Measurements from ENCODE around the gene VCPKMT. TPM values are rescaled to one million over a fixed set of nuclear protein-coding genes. Genes with fewer than 3 reads are reported as not detected.

The VCPKMT gene
- total RNA-seq, 2 experiments from 2014 or later = 30.4 to 32.4 TPM

GRCh38 chr14:50103558-50103957 is 12.8 kb downstream of the VCPKMT start:
- Histone ChIP-seq H3K9me3 (ENCODE audit: control insufficient read depth in 1 of 2, insufficient read depth in 1 of 2, low read length in 2 of 2) (no peaks in the 10 kb centered on the region), H3K27me3 (ENCODE audit: control insufficient read depth in 1 of 2, insufficient read depth in 2 of 2, low read length in 2 of 2) (no peaks in the 10 kb centered on the region), H3K36me3 (ENCODE audit: insufficient read depth, low read length) (peaks cover 17% of the 10 kb centered on the region), H3K27ac (ENCODE audit: low read depth in 1 of 2, low read length in 2 of 2) (peak overlapping the region in 1 of 2 donors; percentile 33), H3K4me1 (ENCODE audit: insufficient read depth, low read length) (peaks cover 22% of the 10 kb centered on the region), H3K4me3 (ENCODE audit: low read length) (no peak overlapping the region)
- H3K27me3 Mint-ChIP-seq = no peaks in the 10 kb centered on the region
- TF ChIP-seq, protein P1, sequence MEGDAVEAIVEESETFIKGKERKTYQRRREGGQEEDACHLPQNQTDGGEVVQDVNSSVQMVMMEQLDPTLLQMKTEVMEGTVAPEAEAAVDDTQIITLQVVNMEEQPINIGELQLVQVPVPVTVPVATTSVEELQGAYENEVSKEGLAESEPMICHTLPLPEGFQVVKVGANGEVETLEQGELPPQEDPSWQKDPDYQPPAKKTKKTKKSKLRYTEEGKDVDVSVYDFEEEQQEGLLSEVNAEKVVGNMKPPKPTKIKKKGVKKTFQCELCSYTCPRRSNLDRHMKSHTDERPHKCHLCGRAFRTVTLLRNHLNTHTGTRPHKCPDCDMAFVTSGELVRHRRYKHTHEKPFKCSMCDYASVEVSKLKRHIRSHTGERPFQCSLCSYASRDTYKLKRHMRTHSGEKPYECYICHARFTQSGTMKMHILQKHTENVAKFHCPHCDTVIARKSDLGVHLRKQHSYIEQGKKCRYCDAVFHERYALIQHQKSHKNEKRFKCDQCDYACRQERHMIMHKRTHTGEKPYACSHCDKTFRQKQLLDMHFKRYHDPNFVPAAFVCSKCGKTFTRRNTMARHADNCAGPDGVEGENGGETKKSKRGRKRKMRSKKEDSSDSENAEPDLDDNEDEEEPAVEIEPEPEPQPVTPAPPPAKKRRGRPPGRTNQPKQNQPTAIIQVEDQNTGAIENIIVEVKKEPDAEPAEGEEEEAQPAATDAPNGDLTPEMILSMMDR (IDR thresholded peaks at IDR 0.05) = no peak
- no peak for DNase-seq
- H3K36me3 Mint-ChIP-seq (ENCODE audit: low read depth) = peaks cover 12% of the 10 kb centered on the region
- no peak for ATAC-seq (ENCODE audit: poor library complexity)
- ChIA-PET POLR2A (interaction anchor here (1.2 to 8.3 kb wide), 11 partner anchors 7 to 241 kb away, joined by 4 to 61 read pairs (median 12); partner anchors contain the start of gene ARF6), CTCF (interaction anchor here (1.2 to 2.4 kb wide), 7 partner anchors 41 to 251 kb away, joined by 4 to 10 read pairs (median 9); partner anchors contain the start of gene NEMF)
- peaks cover 48% of the 10 kb centered on the region for H3K4me1 Mint-ChIP-seq (ENCODE audit: low read depth)
- H3K27ac Mint-ChIP-seq = peak overlapping the region; percentile 89
- H3K9me3 Mint-ChIP-seq = no peaks in the 10 kb centered on the region
- intact Hi-C loops (cut with DNase I, micrococcal nuclease) = loop anchor here in 1 of 2 experiments (2.0 kb wide), 2 partner anchors 37 to 101 kb away; no protein-coding TSS in a partner anchor
- H3K4me3 Mint-ChIP-seq = peak overlapping the region; percentile 69

GRCh38 chr14:50101417-50101816 is 15.0 kb downstream of the VCPKMT start:
- Histone ChIP-seq H3K27ac (ENCODE audit: low read depth in 1 of 2, low read length in 2 of 2) (no peak overlapping the region), H3K4me3 (ENCODE audit: low read length) (no peak overlapping the region), H3K9me3 (ENCODE audit: control insufficient read depth in 1 of 2, insufficient read depth in 1 of 2, low read length in 2 of 2) (no peaks in the 10 kb centered on the region), H3K4me1 (ENCODE audit: insufficient read depth, low read length) (peaks cover 33% of the 10 kb centered on the region), H3K36me3 (ENCODE audit: insufficient read depth, low read length) (peaks cover 6% of the 10 kb centered on the region), H3K27me3 (ENCODE audit: control insufficient read depth in 1 of 2, insufficient read depth in 2 of 2, low read length in 2 of 2) (no peaks in the 10 kb centered on the region)
- Mint-ChIP-seq H3K27me3 (no peaks in the 10 kb centered on the region), H3K27ac (no peak overlapping the region), H3K9me3 (no peaks in the 10 kb centered on the region), H3K36me3 (ENCODE audit: low read depth) (peaks cover 7% of the 10 kb centered on the region), H3K4me3 (no peak overlapping the region), H3K4me1 (ENCODE audit: low read depth) (peaks cover 63% of the 10 kb centered on the region)
- no peak for DNase-seq
- no peak for ATAC-seq (ENCODE audit: poor library complexity)
- TF ChIP-seq, protein P1 (IDR thresholded peaks at IDR 0.05) = no peak
- intact Hi-C loops (cut with DNase I, micrococcal nuclease) = no loop called here
- ChIA-PET POLR2A (interaction anchor here (0.6 to 8.3 kb wide), 6 partner anchors 13 to 239 kb away, joined by 3 to 61 read pairs (median 4); partner anchors contain the start of gene VCPKMT), CTCF (interaction anchor here (0.6 to 3.4 kb wide), 6 partner anchors 19 to 634 kb away, joined by 3 to 10 read pairs (median 3); no protein-coding TSS in a partner anchor)

- TF ChIP-seq, protein P1 (IDR thresholded peaks at IDR 0.05) = no peak
- POLR2A ChIA-PET = interaction anchor here (0.7 to 8.3 kb wide), 4 partner anchors 13 to 238 kb away, joined by 3 to 61 read pairs (median 4); no protein-coding TSS in a partner anchor
- peaks cover 7% of the 10 kb centered on the region for H3K36me3 Mint-ChIP-seq (ENCODE audit: low read depth)
- H3K36me3 ChIP-seq (ENCODE audit: insufficient read depth, low read length) = peaks cover under 1% of the 10 kb centered on the region
- H3K4me1 Mint-ChIP-seq (ENCODE audit: low read depth) = peaks cover 69% of the 10 kb centered on the region
- no peak overlapping the region for H3K27ac ChIP-seq (ENCODE audit: low read depth in 1 of 2, low read length in 2 of 2)
- H3K4me3 Mint-ChIP-seq = no peak overlapping the region
- H3K4me1 ChIP-seq (ENCODE audit: insufficient read depth, low read length) = peaks cover 37% of the 10 kb centered on the region
- peak overlapping the region; percentile 79 for H3K27ac Mint-ChIP-seq
- intact Hi-C loops (cut with DNase I, micrococcal nuclease) = no loop called here
- no peak overlapping the region for H3K4me3 ChIP-seq (ENCODE audit: low read length)
- no peaks in the 10 kb centered on the region for H3K27me3 ChIP-seq (ENCODE audit: control insufficient read depth in 1 of 2, insufficient read depth in 2 of 2, low read length in 2 of 2)
- no peaks in the 10 kb centered on the region for H3K27me3 Mint-ChIP-seq
- H3K9me3 Mint-ChIP-seq = no peaks in the 10 kb centered on the region
- no peaks in the 10 kb centered on the region for H3K9me3 ChIP-seq (ENCODE audit: control insufficient read depth in 1 of 2, insufficient read depth in 1 of 2, low read length in 2 of 2)
- ATAC-seq (ENCODE audit: poor library complexity) = no peak
- CTCF ChIA-PET = interaction anchor here (0.6 to 3.4 kb wide), 5 partner anchors 19 to 248 kb away, joined by 3 to 10 read pairs (median 3); partner anchors contain the start of gene NEMF
- no peak for DNase-seq
Measured at GRCh38 chr14:50100805-50101204, 15.6 kb downstream of the VCPKMT start.

Data from CD4-positive, alpha-beta T cell (primary cell).